ENCODE measurements around the gene STK32C. TPM values are rescaled to one million over a fixed set of nuclear protein-coding genes. Genes with fewer than 3 reads are reported as not detected.
A peak's percentile ranks its signal among the peaks of the same experiment; 100 is the strongest.

STK32C gene
- total RNA-seq, 6 experiments from 2014 or later, result 1.6 to 3.5 (median 2.1) TPM

GRCh38 chr10:132210766-132211165 lies 97.0 kb downstream of the STK32C start:
- intact Hi-C loops (cut with DNase I), result no loop called here
- DNase-seq (no peak), ATAC-seq (no peak)
- Histone ChIP-seq H3K27ac (no peak overlapping the region), H3K9me3 (no peaks in the 10 kb centered on the region), H3K27me3 (no peaks in the 10 kb centered on the region), H3K4me3 (no peak overlapping the region), H3K36me3 (no peaks in the 10 kb centered on the region), H3K4me1 (no peaks in the 10 kb centered on the region)
- no peak for TF ChIP-seq POLR2A (IDR thresholded peaks at IDR 0.05)
- no peak for TF ChIP-seq CTCF (IDR thresholded peaks at IDR 0.05)
- WGBS (ENCODE audit: insufficient coverage, low coverage, low lambda C conversion rate, missing lambda C conversion rate), result no CpG with 5 or more reads among the region's 14 CpGs

- intact Hi-C loops (cut with DNase I), result no loop called here
- WGBS (ENCODE audit: insufficient coverage, low coverage, low lambda C conversion rate, missing lambda C conversion rate), result 82% methylated on average over 9 of the region's 23 CpGs
- no peak for DNase-seq
- H3K27ac ChIP-seq, result no peak overlapping the region
- no peaks in the 10 kb centered on the region for H3K9me3 ChIP-seq
- H3K4me1 ChIP-seq, result no peaks in the 10 kb centered on the region
- no peaks in the 10 kb centered on the region for H3K36me3 ChIP-seq
- ATAC-seq, result no peak
- no peak overlapping the region for H3K4me3 ChIP-seq
- H3K27me3 ChIP-seq, result no peaks in the 10 kb centered on the region
- TF ChIP-seq CTCF (IDR thresholded peaks at IDR 0.05) (no peak), POLR2A (IDR thresholded peaks at IDR 0.05) (no peak)
These were observed 97.7 kb downstream of the STK32C start for GRCh38 chr10:132209978-132210530.

GRCh38 chr10:132209130-132209529 lies 98.6 kb downstream of the STK32C start:
- Histone ChIP-seq H3K27ac (no peak overlapping the region), H3K4me3 (no peak overlapping the region), H3K4me1 (no peaks in the 10 kb centered on the region), H3K27me3 (no peaks in the 10 kb centered on the region), H3K36me3 (no peaks in the 10 kb centered on the region), H3K9me3 (no peaks in the 10 kb centered on the region)
- 95% methylated on average over 4 of the region's 14 CpGs for WGBS (ENCODE audit: insufficient coverage, low coverage, low lambda C conversion rate, missing lambda C conversion rate)
- ATAC-seq, result no peak
- intact Hi-C loops (cut with DNase I), result no loop called here
- peak in 1 of 3 donors; percentile 39 for DNase-seq
- no peak for TF ChIP-seq CTCF (IDR thresholded peaks at IDR 0.05)
- TF ChIP-seq POLR2A (IDR thresholded peaks at IDR 0.05), result no peak

- Histone ChIP-seq H3K27me3 (no peaks in the 10 kb centered on the region), H3K4me1 (no peaks in the 10 kb centered on the region), H3K9me3 (no peaks in the 10 kb centered on the region), H3K27ac (no peak overlapping the region), H3K4me3 (no peak overlapping the region), H3K36me3 (no peaks in the 10 kb centered on the region)
- TF ChIP-seq CTCF (IDR thresholded peaks at IDR 0.05) (no peak), POLR2A (IDR thresholded peaks at IDR 0.05) (no peak)
- intact Hi-C loops (cut with DNase I), result no loop called here
- 70% methylated on average over 2 of the region's 17 CpGs for whole genome bisulfite sequencing (ENCODE audit: insufficient coverage, low coverage, low lambda C conversion rate, missing lambda C conversion rate)
- ATAC-seq (no peak), DNase-seq (peak in 1 of 3 donors; percentile 36)
These were observed 99.2 kb downstream of the STK32C start for GRCh38 chr10:132208462-132209050.

Data from right lobe of liver (tissue), 6 donors.